B cell (primary cell): Measurements from ENCODE around the gene EHD4. TPM values are rescaled to one million over a fixed set of nuclear protein-coding genes. Genes with fewer than 3 reads are reported as not detected.

Experiments
- ATAC-seq: fragments of 200-7000 bp; cut with Tn5 transposase; one replicate; pipeline ENCODE4 v1.10.0; 2021; ENCODE audit warnings: low read depth, mild to moderate bottlenecking, moderate number of reproducible peaks, moderate library complexity
- CTCF ChIA-PET: fragments of 350-600 bp; sonication (Branson Sonifier 250); formaldehyde crosslinking; loops from one replicate; lab custom pipeline; 2021; ENCODE audit warnings: antibody characterized with exemption, inconsistent platforms; lab: Charles Lee
- POLR2A ChIA-PET: fragments of 350-600 bp; sonication (Branson Sonifier 250); formaldehyde crosslinking; loops from one replicate; lab custom pipeline; 2021; ENCODE audit warnings: antibody characterized with exemption; lab: Charles Lee
- DNase-seq: peaks from one replicate; pipeline ENCODE4 v3.0.0; 2013
- H2AFZ ChIP-seq: 2 replicates; pipeline ENCODE4 v1.6.1; 2012; ENCODE audit warnings: mild to moderate bottlenecking, low read depth, low read length; ENCODE audit not compliant: insufficient read depth, poor library complexity, severe bottlenecking
- H3K27ac ChIP-seq, 2 donors: 1 replicate in 1 of 2; 2 replicates in 1 of 2; pipeline ENCODE4 v1.5.1; 2012 to 2013; ENCODE audit warnings: low read length in 2 of 2, mild to moderate bottlenecking in 2 of 2, moderate library complexity in 1 of 2
- H3K27me3 ChIP-seq, 4 experiments: fragments of 200-600 bp in 1 of 4; sonication (generic) in 1 of 4; replicated peaks in 1 of 4; 1 replicate in 2 of 4; 2 replicates in 2 of 4; pipeline versions ENCODE4 v1.6.1 to v1.7.0; 2013 to 2016; ENCODE audit warnings: low read length in 3 of 4, mild to moderate bottlenecking in 2 of 4, mixed read lengths in 1 of 4, moderate library complexity in 1 of 4; ENCODE audit not compliant: insufficient read depth in 4 of 4, control insufficient read depth in 3 of 4; ENCODE audit errors: control extremely low read depth in 1 of 4
- H3K36me3 ChIP-seq, 2 experiments: replicated peaks in 1 of 2; 1 replicate in 1 of 2; 2 replicates in 1 of 2; pipeline versions ENCODE4 v1.6.1 to v1.7.1; 2013; ENCODE audit warnings: low read length in 1 of 2; ENCODE audit not compliant: insufficient read depth in 2 of 2, control insufficient read depth in 1 of 2; ENCODE audit errors: control extremely low read depth in 1 of 2, extremely low read depth in 1 of 2
- H3K4me1 ChIP-seq, 2 donors: fragments of 200-600 bp in 1 of 2; sonication (generic) in 1 of 2; 1 replicate in 1 of 2; 2 replicates in 1 of 2; pipeline versions ENCODE4 v1.5.1 to v1.6.1; 2013 to 2017; ENCODE audit warnings: low read length in 2 of 2; ENCODE audit not compliant: control insufficient read depth in 2 of 2, insufficient read depth in 2 of 2
- H3K4me2 ChIP-seq: replicated peaks from 2 replicates; pipeline ENCODE3; 2012; ENCODE audit warnings: mild to moderate bottlenecking, low read depth, low read length; ENCODE audit not compliant: poor library complexity, severe bottlenecking
- H3K4me3 ChIP-seq, 5 experiments: fragments of 200-600 bp in 1 of 5; sonication (generic) in 1 of 5; 1 replicate in 3 of 5; 2 replicates in 2 of 5; pipeline versions ENCODE4 v1.5.1 to v1.7.0; 2011 to 2016; ENCODE audit warnings: low read length in 4 of 5, mild to moderate bottlenecking in 4 of 5, low read depth in 2 of 5, control low read depth in 1 of 5, moderate library complexity in 1 of 5; ENCODE audit not compliant: insufficient read depth in 1 of 5; ENCODE audit errors: control extremely low read depth in 1 of 5, extremely low read depth in 1 of 5
- H3K79me2 ChIP-seq: fragments of 200-600 bp; sonication (generic); one replicate; pipeline ENCODE4 v1.6.0; 2016; ENCODE audit warnings: low read length; ENCODE audit not compliant: control insufficient read depth, insufficient read depth
- H3K9ac ChIP-seq: fragments of 200-600 bp; sonication (generic); 2 replicates; pipeline ENCODE4 v1.6.1; 2017; ENCODE audit warnings: mild to moderate bottlenecking, low read length, moderate library complexity
- H3K9me3 ChIP-seq, 3 donors: one replicate each; pipeline versions ENCODE4 v1.6.1 to v1.7.1; 2013; ENCODE audit warnings: low read length in 2 of 3; ENCODE audit not compliant: control insufficient read depth in 2 of 3, insufficient read depth in 1 of 3; ENCODE audit errors: control extremely low read depth in 1 of 3
- H4K20me1 ChIP-seq: 2 replicates; pipeline ENCODE4 v1.6.0; 2012; ENCODE audit warnings: mild to moderate bottlenecking, low read length; ENCODE audit not compliant: insufficient read depth, control insufficient read depth, poor library complexity, severe bottlenecking
- H3K27ac Mint-ChIP-seq: one replicate; pipeline ENCODE4 v1.8.0; 2021; ENCODE audit warnings: mixed read lengths
- H3K27me3 Mint-ChIP-seq: one replicate; pipeline ENCODE4 v1.8.0; 2021; ENCODE audit warnings: mixed read lengths
- H3K4me1 Mint-ChIP-seq: one replicate; pipeline ENCODE4 v1.8.0; 2021; ENCODE audit warnings: mixed read lengths
- H3K4me3 Mint-ChIP-seq: one replicate; pipeline ENCODE4 v1.8.0; 2021; ENCODE audit warnings: mixed read lengths
- H3K9me3 Mint-ChIP-seq: one replicate; pipeline ENCODE4 v1.8.0; 2022; ENCODE audit warnings: mixed read lengths; ENCODE audit not compliant: insufficient read depth
- CTCF ChIP-seq: fragments of 200-600 bp; IDR thresholded peaks from one replicate; pipeline ENCODE4 v1.8.0; 2022; ENCODE audit warnings: antibody characterized with exemption, mild to moderate bottlenecking
- EZH2 ChIP-seq: IDR thresholded peaks from 2 replicates; pipeline ENCODE4 v1.6.1; 2012; ENCODE audit warnings: borderline replicate concordance, low read depth, mild to moderate bottlenecking, moderate library complexity, low read length; ENCODE audit not compliant: insufficient read depth, poor library complexity, severe bottlenecking
- WGBS: methylation state at CpG from one replicate; pipeline ENCODE4 v1.1.5; 2013; ENCODE audit warnings: missing lambda C conversion rate; ENCODE audit not compliant: insufficient coverage; 5-methylcytosine and 5-hydroxymethylcytosine counted together
- intact Hi-C: fragments of 100-400 bp; cut with micrococcal nuclease; formaldehyde crosslinking; loops from one replicate; pipeline ENCODE4 v1.10.0; 2022
- polyA plus RNA-seq: library from polyadenylated mRNA; depleted of rRNA; stranded (reverse); fragments of >200 nt; gene quantifications from 2 replicates; pipeline ENCODE4 v1.2.3, GENCODE V29; 2012
- total RNA-seq, 2 donors: library from RNA; stranded (reverse); fragments of 120-200 nt in 1 of 2; gene quantifications; 1 replicate in 1 of 2; 2 replicates in 1 of 2; pipeline versions ENCODE4 v1.2.3 to v1.2.4, GENCODE V29; 2013 to 2022

EHD4 gene
- total and polyA plus RNA-seq, 2 donors (not counting 1 experiment from before 2014, with no cell fraction given) = 3.1 to 12.7 TPM

GRCh38 chr15:41882689-41883483 lies 89.5 kb downstream of the EHD4 start:
- no peak for TF ChIP-seq CTCF
- H3K27ac Mint-ChIP-seq = no peak overlapping the region
- H3K4me1 ChIP-seq = peaks cover 18 to 21% of the 10 kb centered on the region in 2 donors
- peaks cover 20% of the 10 kb centered on the region for H3K27me3 Mint-ChIP-seq
- H3K4me1 Mint-ChIP-seq = peaks cover 24% of the 10 kb centered on the region
- 73% methylated on average over 10 of the region's 14 CpGs for WGBS
- intact Hi-C loops = no loop called here
- POLR2A ChIA-PET = interaction anchor here (0.7 kb wide), 1 partner anchor 21 kb away, joined by 3 read pairs; no protein-coding TSS in a partner anchor
- no peaks in the 10 kb centered on the region for H4K20me1 ChIP-seq
- peak overlapping the region; percentile 57 for H3K4me2 ChIP-seq
- no peaks in the 10 kb centered on the region for H3K9me3 Mint-ChIP-seq
- H3K27me3 ChIP-seq = peaks cover 0 to 29% (median 3%) of the 10 kb centered on the region in 4 experiments
- no peak overlapping the region for H3K27ac ChIP-seq
- CTCF ChIA-PET = no interaction called here
- no peaks in the 10 kb centered on the region for H3K36me3 ChIP-seq
- DNase-seq (peak; percentile 36), ATAC-seq (peak; percentile 31)
- H3K79me2 ChIP-seq = no peaks in the 10 kb centered on the region
- H3K4me3 ChIP-seq = no peak overlapping the region
- no peak overlapping the region for H3K9ac ChIP-seq
- H2AFZ ChIP-seq = no peak overlapping the region
- peak overlapping the region; percentile 49 for H3K4me3 Mint-ChIP-seq
- peaks cover 0 to 4% (median 0%) of the 10 kb centered on the region in 3 donors for H3K9me3 ChIP-seq

- ChIA-PET POLR2A (interaction anchor here (0.7 kb wide), 1 partner anchor 22 kb away, joined by 3 read pairs; no protein-coding TSS in a partner anchor), CTCF (no interaction called here)
- Histone ChIP-seq H3K4me2 (peak overlapping the region; percentile 57), H3K4me1 (peaks cover 16 to 17% of the 10 kb centered on the region in 2 donors), H3K27ac (no peak overlapping the region), H3K79me2 (no peaks in the 10 kb centered on the region), H3K9me3 (no peaks in the 10 kb centered on the region), H3K4me3 (no peak overlapping the region), H3K9ac (no peak overlapping the region), H3K27me3 (peaks cover 0 to 29% (median 3%) of the 10 kb centered on the region in 4 experiments), H4K20me1 (no peaks in the 10 kb centered on the region), H3K36me3 (no peaks in the 10 kb centered on the region), H2AFZ (peak overlapping the region; percentile 28)
- DNase-seq (no peak), ATAC-seq (peak; percentile 39)
- Mint-ChIP-seq H3K4me1 (peaks cover 17% of the 10 kb centered on the region), H3K27ac (no peak overlapping the region), H3K9me3 (no peaks in the 10 kb centered on the region), H3K4me3 (peak overlapping the region; percentile 49), H3K27me3 (peaks cover 20% of the 10 kb centered on the region)
- TF ChIP-seq CTCF (no peak), EZH2 (no peak)
- intact Hi-C loops = no loop called here
- 28% methylated on average over 55 of the region's 81 CpGs for WGBS
Measured at GRCh38 chr15:41881920-41882688, 90.3 kb downstream of the EHD4 start.
